Epithelial cell of esophagus (primary cell): ENCODE measurements around the gene NOTUM.

ENCODE experiments used
- DNase-seq: peaks from one replicate; pipeline ENCODE4 v3.0.0; 2010; ENCODE audit warnings: low read depth
- H3K4me3 ChIP-seq: 2 replicates; pipeline ENCODE4 v1.5.1; 2011; ENCODE audit warnings: mild to moderate bottlenecking, low read length, control low read depth
- CTCF ChIP-seq: IDR thresholded peaks from 2 replicates; pipeline ENCODE4 v1.5.1; 2011; ENCODE audit warnings: low read depth, mild to moderate bottlenecking, low read length, control low read depth, inconsistent platforms; ENCODE audit not compliant: insufficient read depth; ENCODE audit errors: missing control alignments

NOTUM gene

GRCh38 chr17:82006468-82007227 lies 45.7 kb upstream of the NOTUM start:
- DNase-seq = peak; percentile 50
- TF ChIP-seq CTCF = no peak

GRCh38 chr17:82005701-82006348 lies 44.8 kb upstream of the NOTUM start:
- no peak for TF ChIP-seq CTCF

More at GRCh38 chr17:82006468-82007227, 45.7 kb upstream of the NOTUM start:
- H3K4me3 ChIP-seq = no peak overlapping the region

GRCh38 chr17:82004517-82005455 lies 43.8 kb upstream of the NOTUM start:
- DNase-seq = no peak
- H3K4me3 ChIP-seq = no peak overlapping the region
- no peak for TF ChIP-seq CTCF

More at GRCh38 chr17:82005701-82006348, 44.8 kb upstream of the NOTUM start:
- no peak for DNase-seq
- no peak overlapping the region for H3K4me3 ChIP-seq

GRCh38 chr17:82003411-82004381 lies 42.7 kb upstream of the NOTUM start:
- no peak overlapping the region for H3K4me3 ChIP-seq
- no peak for TF ChIP-seq CTCF
- peak; percentile 96 for DNase-seq

- no peak overlapping the region for H3K4me3 ChIP-seq
- DNase-seq = no peak
- TF ChIP-seq CTCF = no peak
Measured at GRCh38 chr17:82001571-82002056, 40.6 kb upstream of the NOTUM start.
